K562 (cell line): ENCODE results near the gene ARMH1. TPM values are rescaled to one million over a fixed set of nuclear protein-coding genes. Genes with fewer than 3 reads are reported as not detected.

Source experiments
- polyA plus RNA-seq, 8 experiments: library from polyadenylated mRNA; depleted of rRNA in 4 of 8; stranded (reverse) in 5 of 8; unstranded in 3 of 8; fragments of >200 nt; fragmentation: Nextera tagmentation in 2 of 8; fragmentation: Illumina TruSeq in 1 of 8; extraction: Ambion mirVana in 2 of 8; extraction: Trizol in 1 of 8; gene quantifications; 2 replicates each; pipeline versions ENCODE4 v1.2.1 to v1.2.3, GENCODE V29; 2011 to 2014; ENCODE audit warnings: inconsistent platforms in 1 of 8, missing spikeins in 1 of 8
- total RNA-seq, 7 experiments: library from RNA; depleted of rRNA in 6 of 7; stranded (reverse); fragments of >200 nt in 6 of 7; fragmentation: Illumina TruSeq in 2 of 7; extraction: Trizol in 2 of 7; gene quantifications; 2 replicates each; pipeline versions ENCODE4 v1.2.1 to v1.2.3, GENCODE V29; 2011 to 2021; ENCODE audit warnings: low replicate concordance in 1 of 7
- TF ChIP-seq, protein P1 (sequence below), 2 experiments: fragments of 450-650 bp; formaldehyde crosslinking in 1 of 2; IDR thresholded peaks; 2 replicates each; pipeline versions ENCODE4 v1.4.0 to v1.6.1; 2014 to 2020; ENCODE audit warnings: mild to moderate bottlenecking in 2 of 2, borderline replicate concordance in 1 of 2, low read depth in 1 of 2

The ARMH1 gene
- total and polyA plus RNA-seq, 9 of the 15 experiments (the other 6 are each of a cell fraction or from before 2014, with no cell fraction given): 0.41 TPM; not detected in 8

DNA sequence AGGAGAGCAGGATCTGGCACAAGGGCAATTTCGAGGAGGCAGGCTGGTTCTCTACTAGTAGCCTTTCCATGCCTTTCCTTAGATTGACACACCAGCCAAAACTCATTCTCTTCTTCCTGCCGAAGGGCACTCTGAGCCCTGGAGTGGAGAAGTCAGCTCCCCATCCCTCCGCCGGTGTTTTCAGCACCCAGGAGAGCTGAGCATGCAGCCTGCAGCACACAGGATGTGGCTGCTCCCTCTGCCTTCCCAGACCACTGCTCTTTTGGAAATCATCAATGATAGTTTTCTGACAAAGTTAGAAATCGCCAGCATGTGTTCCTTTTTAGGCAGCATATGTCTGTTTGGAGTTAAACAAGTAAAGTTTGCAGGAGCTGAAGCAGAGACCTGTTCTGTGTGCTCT is 44.8 kb downstream of the ARMH1 start (continued):
- TF ChIP-seq, protein P1, sequence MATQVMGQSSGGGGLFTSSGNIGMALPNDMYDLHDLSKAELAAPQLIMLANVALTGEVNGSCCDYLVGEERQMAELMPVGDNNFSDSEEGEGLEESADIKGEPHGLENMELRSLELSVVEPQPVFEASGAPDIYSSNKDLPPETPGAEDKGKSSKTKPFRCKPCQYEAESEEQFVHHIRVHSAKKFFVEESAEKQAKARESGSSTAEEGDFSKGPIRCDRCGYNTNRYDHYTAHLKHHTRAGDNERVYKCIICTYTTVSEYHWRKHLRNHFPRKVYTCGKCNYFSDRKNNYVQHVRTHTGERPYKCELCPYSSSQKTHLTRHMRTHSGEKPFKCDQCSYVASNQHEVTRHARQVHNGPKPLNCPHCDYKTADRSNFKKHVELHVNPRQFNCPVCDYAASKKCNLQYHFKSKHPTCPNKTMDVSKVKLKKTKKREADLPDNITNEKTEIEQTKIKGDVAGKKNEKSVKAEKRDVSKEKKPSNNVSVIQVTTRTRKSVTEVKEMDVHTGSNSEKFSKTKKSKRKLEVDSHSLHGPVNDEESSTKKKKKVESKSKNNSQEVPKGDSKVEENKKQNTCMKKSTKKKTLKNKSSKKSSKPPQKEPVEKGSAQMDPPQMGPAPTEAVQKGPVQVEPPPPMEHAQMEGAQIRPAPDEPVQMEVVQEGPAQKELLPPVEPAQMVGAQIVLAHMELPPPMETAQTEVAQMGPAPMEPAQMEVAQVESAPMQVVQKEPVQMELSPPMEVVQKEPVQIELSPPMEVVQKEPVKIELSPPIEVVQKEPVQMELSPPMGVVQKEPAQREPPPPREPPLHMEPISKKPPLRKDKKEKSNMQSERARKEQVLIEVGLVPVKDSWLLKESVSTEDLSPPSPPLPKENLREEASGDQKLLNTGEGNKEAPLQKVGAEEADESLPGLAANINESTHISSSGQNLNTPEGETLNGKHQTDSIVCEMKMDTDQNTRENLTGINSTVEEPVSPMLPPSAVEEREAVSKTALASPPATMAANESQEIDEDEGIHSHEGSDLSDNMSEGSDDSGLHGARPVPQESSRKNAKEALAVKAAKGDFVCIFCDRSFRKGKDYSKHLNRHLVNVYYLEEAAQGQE (IDR thresholded peaks at IDR 0.05; ENCODE audit: borderline replicate concordance): peak; percentile 34; the same call in 1 of the 2 replicates
- TF ChIP-seq, protein P1 (CRISPR knock-in tag; IDR thresholded peaks at IDR 0.05; ENCODE audit: low read depth): no peak
